MM.1S (cell line): ENCODE data around the gene COP1.

Source experiments
- DNase-seq: peaks from one replicate; pipeline ENCODE4 v3.0.0-alpha.2; 2015
- H2AFZ ChIP-seq: fragments of 300-600 bp; sonication (generic); 2 replicates; pipeline ENCODE4 v1.6.0; 2016; ENCODE audit warnings: antibody characterized with exemption, low read length
- H3F3A ChIP-seq: fragments of 300-600 bp; sonication (generic); 2 replicates; pipeline ENCODE4 v1.6.1; 2016; ENCODE audit warnings: mild to moderate bottlenecking, antibody characterized with exemption, low read length, moderate library complexity, mixed read lengths; ENCODE audit not compliant: insufficient read depth
- H3K27ac ChIP-seq: fragments of 300-600 bp; sonication (generic); 2 replicates; pipeline ENCODE4 v1.5.1; 2016; ENCODE audit warnings: mild to moderate bottlenecking, low read length
- H3K27me3 ChIP-seq: fragments of 300-600 bp; sonication (generic); replicated peaks from 2 replicates; pipeline ENCODE4 v1.6.0; 2016; ENCODE audit warnings: low read length; ENCODE audit not compliant: insufficient read depth
- H3K36me3 ChIP-seq: fragments of 300-600 bp; sonication (generic); replicated peaks from 2 replicates; pipeline ENCODE4 v1.6.1; 2016; ENCODE audit warnings: mild to moderate bottlenecking, low read length, mixed read lengths; ENCODE audit not compliant: insufficient read depth
- H3K4me1 ChIP-seq: fragments of 300-600 bp; sonication (generic); 2 replicates; pipeline ENCODE4 v1.6.1; 2016; ENCODE audit warnings: low read length, mixed read lengths
- H3K4me2 ChIP-seq: fragments of 300-600 bp; sonication (generic); 2 replicates; pipeline ENCODE4 v1.6.0; 2016; ENCODE audit warnings: low read depth, low read length
- H3K4me3 ChIP-seq: fragments of 300-600 bp; sonication (generic); 2 replicates; pipeline ENCODE4 v1.5.1; 2016; ENCODE audit warnings: low read length, mixed read lengths
- H3K79me2 ChIP-seq: fragments of 300-600 bp; sonication (generic); 2 replicates; pipeline ENCODE4 v1.6.1; 2016; ENCODE audit warnings: mixed run types, low read length, mixed read lengths
- H3K9ac ChIP-seq: fragments of 300-600 bp; sonication (generic); 2 replicates; pipeline ENCODE4 v1.6.1; 2016; ENCODE audit warnings: low read length, mixed read lengths
- H3K9me2 ChIP-seq: fragments of 300-600 bp; sonication (generic); replicated peaks from 2 replicates; pipeline ENCODE4 v1.6.1; 2016; ENCODE audit warnings: mild to moderate bottlenecking, low read length, mixed read lengths; ENCODE audit not compliant: insufficient read depth
- H3K9me3 ChIP-seq: fragments of 300-600 bp; sonication (generic); replicated peaks from 2 replicates; pipeline ENCODE4 v1.6.1; 2016; ENCODE audit warnings: mild to moderate bottlenecking, low read length, mixed read lengths; ENCODE audit not compliant: insufficient read depth
- H4K20me1 ChIP-seq: fragments of 300-600 bp; sonication (generic); 2 replicates; pipeline ENCODE4 v1.6.1; 2016; ENCODE audit warnings: mild to moderate bottlenecking, low read length, moderate library complexity, mixed read lengths; ENCODE audit not compliant: insufficient read depth
- EZH2 ChIP-seq: fragments of 300-600 bp; sonication (generic); optimal IDR thresholded peaks from 2 replicates; pipeline ENCODE3; 2017; ENCODE audit warnings: low read depth, mild to moderate bottlenecking, antibody characterized with exemption, low read length, mixed read lengths
- EZH2phosphoT487 ChIP-seq: fragments of 300-600 bp; sonication (generic); IDR thresholded peaks from 2 replicates; pipeline ENCODE4 v1.6.1; 2018; ENCODE audit warnings: antibody characterized with exemption, low read length
- TF ChIP-seq, protein P1 (sequence below): fragments of 300-600 bp; sonication (generic); IDR thresholded peaks from 2 replicates; pipeline ENCODE4 v1.5.1; 2016; ENCODE audit warnings: antibody characterized with exemption, low read length, mixed read lengths

Gene COP1

GRCh38 chr1:176167210-176167609 is 39.9 kb downstream of the COP1 start:
- no peak overlapping the region for H3K4me3 ChIP-seq
- no peak overlapping the region for H3K27ac ChIP-seq
- no peak for DNase-seq
- peaks cover 24% of the 10 kb centered on the region for H3K79me2 ChIP-seq
- H2AFZ ChIP-seq: no peak overlapping the region
- H3K4me2 ChIP-seq: no peak overlapping the region
- no peaks in the 10 kb centered on the region for H3F3A ChIP-seq
- TF ChIP-seq, protein P1, sequence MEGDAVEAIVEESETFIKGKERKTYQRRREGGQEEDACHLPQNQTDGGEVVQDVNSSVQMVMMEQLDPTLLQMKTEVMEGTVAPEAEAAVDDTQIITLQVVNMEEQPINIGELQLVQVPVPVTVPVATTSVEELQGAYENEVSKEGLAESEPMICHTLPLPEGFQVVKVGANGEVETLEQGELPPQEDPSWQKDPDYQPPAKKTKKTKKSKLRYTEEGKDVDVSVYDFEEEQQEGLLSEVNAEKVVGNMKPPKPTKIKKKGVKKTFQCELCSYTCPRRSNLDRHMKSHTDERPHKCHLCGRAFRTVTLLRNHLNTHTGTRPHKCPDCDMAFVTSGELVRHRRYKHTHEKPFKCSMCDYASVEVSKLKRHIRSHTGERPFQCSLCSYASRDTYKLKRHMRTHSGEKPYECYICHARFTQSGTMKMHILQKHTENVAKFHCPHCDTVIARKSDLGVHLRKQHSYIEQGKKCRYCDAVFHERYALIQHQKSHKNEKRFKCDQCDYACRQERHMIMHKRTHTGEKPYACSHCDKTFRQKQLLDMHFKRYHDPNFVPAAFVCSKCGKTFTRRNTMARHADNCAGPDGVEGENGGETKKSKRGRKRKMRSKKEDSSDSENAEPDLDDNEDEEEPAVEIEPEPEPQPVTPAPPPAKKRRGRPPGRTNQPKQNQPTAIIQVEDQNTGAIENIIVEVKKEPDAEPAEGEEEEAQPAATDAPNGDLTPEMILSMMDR: no peak
- TF ChIP-seq EZH2phosphoT487: no peak
- TF ChIP-seq EZH2: no peak
- H3K4me1 ChIP-seq: no peaks in the 10 kb centered on the region
- H3K9me2 ChIP-seq: no peaks in the 10 kb centered on the region
- H3K27me3 ChIP-seq: no peaks in the 10 kb centered on the region
- no peaks in the 10 kb centered on the region for H3K36me3 ChIP-seq
- H4K20me1 ChIP-seq: no peaks in the 10 kb centered on the region
- no peaks in the 10 kb centered on the region for H3K9me3 ChIP-seq
- H3K9ac ChIP-seq: no peak overlapping the region

DNA sequence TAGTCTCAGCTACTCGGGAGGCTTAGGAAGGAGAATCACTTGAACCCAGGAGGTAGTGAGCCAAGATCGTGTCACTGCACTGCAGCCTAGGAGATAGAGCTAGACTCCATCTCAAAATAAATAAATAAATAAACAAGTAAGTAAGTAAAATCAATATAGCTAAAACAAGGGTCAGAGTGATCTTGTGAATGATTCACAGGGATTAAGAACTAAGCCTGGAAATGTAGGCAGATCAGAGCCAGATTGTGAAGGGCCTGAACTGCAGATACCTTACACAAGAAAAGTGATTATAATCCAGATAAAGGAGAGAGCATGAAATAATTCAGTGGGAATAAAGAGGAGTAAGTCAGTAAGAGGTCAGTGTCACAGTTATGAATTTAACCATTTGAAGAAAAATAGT is 41.5 kb downstream of the COP1 start:
- Histone ChIP-seq H3K9me2 (no peaks in the 10 kb centered on the region), H2AFZ (no peak overlapping the region), H3K4me2 (no peak overlapping the region), H3K9ac (no peak overlapping the region), H3F3A (no peaks in the 10 kb centered on the region), H3K27ac (no peak overlapping the region), H3K79me2 (peaks cover 21% of the 10 kb centered on the region), H3K4me3 (no peak overlapping the region), H4K20me1 (no peaks in the 10 kb centered on the region), H3K9me3 (no peaks in the 10 kb centered on the region), H3K36me3 (peaks cover 4% of the 10 kb centered on the region; the same call in 1 of the 2 replicates), H3K27me3 (no peaks in the 10 kb centered on the region), H3K4me1 (no peaks in the 10 kb centered on the region)
- TF ChIP-seq EZH2phosphoT487 (no peak), EZH2 (no peak)
- TF ChIP-seq, protein P1: no peak
- DNase-seq: no peak

- Histone ChIP-seq H4K20me1 (no peaks in the 10 kb centered on the region), H3K79me2 (peaks cover 27% of the 10 kb centered on the region), H3K4me1 (no peaks in the 10 kb centered on the region), H2AFZ (no peak overlapping the region), H3F3A (no peaks in the 10 kb centered on the region), H3K27ac (no peak overlapping the region), H3K4me3 (no peak overlapping the region), H3K9me2 (no peaks in the 10 kb centered on the region), H3K9ac (no peak overlapping the region), H3K27me3 (no peaks in the 10 kb centered on the region), H3K36me3 (peaks cover 9% of the 10 kb centered on the region; the same call in 1 of the 2 replicates), H3K4me2 (no peak overlapping the region), H3K9me3 (no peaks in the 10 kb centered on the region)
- DNase-seq: no peak
- TF ChIP-seq EZH2 (no peak), EZH2phosphoT487 (no peak)
- TF ChIP-seq, protein P1: no peak
Observed at GRCh38 chr1:176164014-176164678, 42.9 kb downstream of the COP1 start.
